Measurements from ENCODE around the gene ZNF219.
"Not testable (repeated sequence)": the region's sequence is repeated elsewhere in the genome, so short reads cannot be mapped to it uniquely, and the experiment has no call there.

The ZNF219 gene

GRCh38 chr14:21040941-21041340 lies 57.5 kb downstream of the ZNF219 start:
- DNase-seq, result not testable (repeated sequence)

GRCh38 chr14:21040370-21040925 lies 58.0 kb downstream of the ZNF219 start:
- DNase-seq, result no peak

All from GF-D8 (cell line).